Esophagus squamous epithelium (tissue), 5 donors: ENCODE results near the gene RNASE13. TPM values are rescaled to one million over a fixed set of nuclear protein-coding genes. Genes with fewer than 3 reads are reported as not detected.

Experiments used
- DNase-seq: peaks from one replicate; lab custom pipeline; 2025; lab: John Stamatoyannopoulos, UW
- H3K27ac ChIP-seq, 4 donors: fragments of 200-600 bp; sonication (generic); one replicate each; pipeline ENCODE4 v1.5.1; 2016 to 2019; ENCODE audit warnings: mild to moderate bottlenecking in 1 of 4
- H3K27me3 ChIP-seq, 4 donors: fragments of 200-600 bp; sonication (generic); 1 replicate in 3 of 4; 2 replicates in 1 of 4; pipeline versions ENCODE4 v1.5.1 to v1.6.0; 2017 to 2021; ENCODE audit warnings: antibody characterized with exemption in 1 of 4
- H3K36me3 ChIP-seq, 3 donors: fragments of 200-600 bp; sonication (generic); one replicate each; pipeline ENCODE4 v1.5.1; 2016 to 2019
- H3K4me1 ChIP-seq, 3 donors: fragments of 200-600 bp; sonication (generic); one replicate each; pipeline ENCODE4 v1.5.1; 2017 to 2019
- H3K4me3 ChIP-seq, 4 donors: fragments of 200-600 bp; sonication (generic); 1 replicate in 3 of 4; 2 replicates in 1 of 4; pipeline ENCODE4 v1.5.1; 2016 to 2019; ENCODE audit warnings: mild to moderate bottlenecking in 2 of 4, moderate library complexity in 1 of 4
- H3K9me3 ChIP-seq, 3 donors: fragments of 200-600 bp; sonication (generic); one replicate each; pipeline ENCODE4 v1.5.1; 2016 to 2019
- CTCF ChIP-seq, 6 experiments: fragments of 450-650 bp in 4 of 6; fragments of 200-600 bp in 2 of 6; sonication (generic) in 2 of 6; IDR thresholded peaks; one replicate each; pipeline ENCODE4 v1.5.1; 2016 to 2019; ENCODE audit warnings: antibody characterized with exemption in 6 of 6, mild to moderate bottlenecking in 4 of 6, moderate library complexity in 4 of 6
- POLR2A ChIP-seq, 4 donors: fragments of 450-650 bp; IDR thresholded peaks; one replicate each; pipeline ENCODE4 v1.6.1; 2017; ENCODE audit warnings: antibody characterized with exemption in 4 of 4, mild to moderate bottlenecking in 4 of 4, moderate library complexity in 3 of 4
- WGBS, 2 donors: methylation state at CpG; one replicate each; pipeline ENCODE4 v1.1.5; 2018; 5-methylcytosine and 5-hydroxymethylcytosine counted together
- intact Hi-C: fragments of 100-400 bp; cut with DNase I; formaldehyde crosslinking; loops from one replicate; pipeline ENCODE4 v1.15.0; 2022
- total RNA-seq, 4 donors: library from RNA; depleted of rRNA; stranded (reverse); fragments of >200 nt; gene quantifications; one replicate each; pipeline ENCODE4 v1.1.0, GENCODE V29; 2016
- donor health status: DM: yes; HTN: yes; CAD: no.

RNASE13 gene
- not detected for total RNA-seq

- no peaks in the 10 kb centered on the region for H3K9me3 ChIP-seq
- H3K4me3 ChIP-seq = no peak within 1 kb of the TSS
- 66 to 84% methylated on average over 4 to 5 of the region's 5 CpGs for whole genome bisulfite sequencing, 2 donors
- H3K27me3 ChIP-seq = no peaks in the 10 kb centered on the region
- H3K36me3 ChIP-seq = no peaks in the 10 kb centered on the region
- no peak for DNase-seq
- peaks cover 16 to 35% (median 16%) of the 10 kb centered on the region in 3 donors for H3K4me1 ChIP-seq
- H3K27ac ChIP-seq = no peak within 1 kb of the TSS
- intact Hi-C loops = no loop called here
- TF ChIP-seq CTCF (IDR thresholded peaks at IDR 0.05) (no peak), POLR2A (IDR thresholded peaks at IDR 0.05) (no peak)
These were observed at the start of gene RNASE13 for GRCh38 chr14:21034707-21035106. RNASE13 (minus strand) TSS chr14:21034807; CDS start chr14:21034288, 519 bp downstream.

GRCh38 chr14:21084396-21084795, 49.8 kb upstream of the RNASE13 start:
- DNase-seq = no peak
- Histone ChIP-seq H3K4me3 (no peak overlapping the region), H3K36me3 (peaks cover 0 to 80% (median 5%) of the 10 kb centered on the region in 3 donors), H3K4me1 (peaks cover 0 to 28% (median 6%) of the 10 kb centered on the region in 3 donors), H3K27ac (no peak overlapping the region), H3K9me3 (no peaks in the 10 kb centered on the region), H3K27me3 (no peaks in the 10 kb centered on the region)
- TF ChIP-seq CTCF (IDR thresholded peaks at IDR 0.05) (no peak), POLR2A (IDR thresholded peaks at IDR 0.05) (no peak)
- 88 to 92% methylated on average over 1 to 2 of the region's 2 CpGs for WGBS, 2 donors
- intact Hi-C loops = no loop called here

GRCh38 chr14:21083565-21084325, 49.1 kb upstream of the RNASE13 start:
- DNase-seq = no peak

GRCh38 chr14:21081521-21082142, 47.0 kb upstream of the RNASE13 start:
- H3K36me3 ChIP-seq = peaks cover 4 to 81% (median 6%) of the 10 kb centered on the region in 3 donors
- H3K27me3 ChIP-seq = no peaks in the 10 kb centered on the region
- no peak overlapping the region for H3K4me3 ChIP-seq
- intact Hi-C loops = no loop called here
- 89% methylated on average over 7 of the region's 30 CpGs; no CpG with 5 or more reads in 1 of the 2 donors for WGBS, 2 donors
- H3K4me1 ChIP-seq = peaks cover 0 to 15% (median 3%) of the 10 kb centered on the region in 3 donors
- H3K27ac ChIP-seq = no peak overlapping the region
- TF ChIP-seq CTCF (IDR thresholded peaks at IDR 0.05) = no peak
- no peak for TF ChIP-seq POLR2A (IDR thresholded peaks at IDR 0.05)
- H3K9me3 ChIP-seq = no peaks in the 10 kb centered on the region
- DNase-seq = no peak

More at GRCh38 chr14:21083565-21084325, 49.1 kb upstream of the RNASE13 start:
- Histone ChIP-seq H3K27ac (no peak overlapping the region), H3K4me1 (peaks cover 0 to 28% (median 6%) of the 10 kb centered on the region in 3 donors), H3K27me3 (no peaks in the 10 kb centered on the region), H3K9me3 (no peaks in the 10 kb centered on the region), H3K36me3 (peaks cover 0 to 80% (median 5%) of the 10 kb centered on the region in 3 donors), H3K4me3 (no peak overlapping the region)
- WGBS, 2 donors = 90 to 92% methylated on average over 2 to 6 of the region's 11 CpGs
- no peak for TF ChIP-seq POLR2A (IDR thresholded peaks at IDR 0.05)
- no peak for TF ChIP-seq CTCF (IDR thresholded peaks at IDR 0.05)
- intact Hi-C loops = no loop called here

- H3K36me3 ChIP-seq = peaks cover 4 to 96% (median 11%) of the 10 kb centered on the region in 3 donors
- DNase-seq = no peak
- no peak overlapping the region for H3K4me3 ChIP-seq
- no peak overlapping the region for H3K27ac ChIP-seq
- H3K9me3 ChIP-seq = no peaks in the 10 kb centered on the region
- no peak for TF ChIP-seq CTCF (IDR thresholded peaks at IDR 0.05)
- no peak for TF ChIP-seq POLR2A (IDR thresholded peaks at IDR 0.05)
- intact Hi-C loops = no loop called here
- H3K4me1 ChIP-seq = no peaks in the 10 kb centered on the region
- H3K27me3 ChIP-seq = no peaks in the 10 kb centered on the region
- WGBS, 2 donors = 65 to 74% methylated on average over 9 of the region's 10 CpGs
These were observed 44.1 kb upstream of the RNASE13 start for GRCh38 chr14:21078726-21079125.
